ENCODE results near the gene IMMP1L.
"Not testable (repeated sequence)": the region's sequence is repeated elsewhere in the genome, so short reads cannot be mapped to it uniquely, and the experiment has no call there.

The IMMP1L gene

GRCh38 chr11:31509429-31510345 lies at the start of gene IMMP1L, which contains the start of gene ELP4:
Gene IMMP1L, minus strand, starts transcription at chr11:31509622. Its CDS starts 46,346 bp downstream, at chr11:31463276.
Gene ELP4, plus strand, starts transcription at chr11:31509767. Its CDS starts 18 bp downstream, at chr11:31509785.
- FAIRE-seq = peak; percentile 97

GRCh38 chr11:31558001-31558400 lies 48.6 kb upstream of the IMMP1L start:
- no peak for FAIRE-seq

- no peak for FAIRE-seq
Observed at GRCh38 chr11:31555938-31556337, 46.5 kb upstream of the IMMP1L start.

GRCh38 chr11:31542862-31543261 lies 33.4 kb upstream of the IMMP1L start:
- FAIRE-seq = peak; percentile 39

GRCh38 chr11:31535479-31535878 lies 26.1 kb upstream of the IMMP1L start:
- FAIRE-seq = no peak

GRCh38 chr11:31531293-31531692 lies 21.9 kb upstream of the IMMP1L start:
- no peak for FAIRE-seq

GRCh38 chr11:31529701-31530100 lies 20.3 kb upstream of the IMMP1L start:
- FAIRE-seq = no peak

DNA sequence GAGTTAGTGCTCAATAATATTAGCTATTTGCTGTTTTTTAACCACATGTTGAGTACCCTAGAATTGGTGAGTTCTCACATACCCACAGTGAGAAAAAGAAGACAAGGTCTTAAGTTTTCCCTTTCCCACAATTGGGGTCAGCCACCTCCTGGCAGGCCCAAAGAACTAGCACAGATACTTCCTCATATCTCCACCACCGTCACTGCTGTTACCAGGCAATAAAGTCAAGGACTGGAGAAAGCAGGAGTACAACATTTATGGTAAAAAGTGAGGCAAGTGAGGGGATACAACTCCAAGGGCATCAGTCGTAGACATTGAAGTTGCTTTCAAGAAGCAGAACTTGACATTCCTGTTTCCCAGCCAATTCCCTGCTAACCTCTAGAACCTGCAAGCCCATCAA lies 19.8 kb upstream of the IMMP1L start:
- FAIRE-seq = no peak

DNA sequence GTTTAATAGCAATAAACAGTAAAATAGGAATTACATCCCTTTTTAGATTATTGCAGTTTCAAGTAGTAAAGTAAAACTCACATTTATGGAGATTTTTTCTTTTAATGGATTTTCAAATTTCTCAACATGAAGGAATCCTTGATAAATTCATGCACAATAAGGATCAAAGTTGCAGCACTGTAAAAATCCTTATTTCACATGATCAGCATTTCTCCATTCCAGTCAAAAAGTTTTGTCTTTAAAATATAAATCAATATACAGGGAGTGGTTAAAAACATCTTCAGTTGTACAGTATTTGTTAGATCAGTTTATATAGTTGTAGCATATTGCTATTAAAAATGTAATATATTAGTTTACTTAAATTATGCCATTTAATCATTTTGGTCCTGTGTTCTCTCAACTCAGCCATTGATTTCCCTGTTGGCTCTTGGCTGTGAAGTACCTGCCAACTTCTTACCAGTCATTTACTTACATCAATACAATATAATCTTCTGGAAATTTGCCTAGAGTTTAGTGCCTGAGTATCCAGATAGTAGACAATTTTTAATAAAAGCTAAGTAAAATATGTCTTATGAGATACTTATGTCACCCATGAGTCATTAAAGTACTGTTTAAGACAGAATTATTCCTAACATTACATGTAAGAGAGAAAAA lies 12.2 kb upstream of the IMMP1L start:
- FAIRE-seq = no peak

DNA sequence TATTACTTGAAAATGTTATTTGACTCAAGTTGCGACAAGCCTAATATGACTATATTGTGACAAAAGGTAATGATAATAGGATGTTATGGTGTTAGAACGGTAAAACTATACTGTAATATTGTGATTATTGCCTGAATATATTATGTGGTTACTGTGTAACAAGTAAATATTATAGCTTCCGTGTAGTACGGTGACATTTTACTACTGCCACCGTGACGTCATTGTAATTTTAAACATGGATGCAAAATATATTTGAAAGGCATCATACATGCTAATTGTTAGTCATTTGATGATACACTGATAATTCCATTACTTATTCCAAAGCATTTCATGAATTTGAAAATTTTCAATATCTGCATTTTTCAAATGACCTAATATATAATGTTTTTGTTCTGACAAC lies 2.7 kb upstream of the IMMP1L start:
- FAIRE-seq = no peak

GRCh38 chr11:31509051-31509428 lies 382 bp downstream of the IMMP1L start:
- no peak for FAIRE-seq

GRCh38 chr11:31500560-31500959 lies 8.9 kb downstream of the IMMP1L start:
- FAIRE-seq = no peak

GRCh38 chr11:31499576-31500178 lies 9.7 kb downstream of the IMMP1L start:
- no peak for FAIRE-seq

GRCh38 chr11:31493762-31494161 lies 15.7 kb downstream of the IMMP1L start:
- FAIRE-seq = not testable (repeated sequence)

GRCh38 chr11:31493235-31493634 lies 16.2 kb downstream of the IMMP1L start:
- no peak for FAIRE-seq

DNA sequence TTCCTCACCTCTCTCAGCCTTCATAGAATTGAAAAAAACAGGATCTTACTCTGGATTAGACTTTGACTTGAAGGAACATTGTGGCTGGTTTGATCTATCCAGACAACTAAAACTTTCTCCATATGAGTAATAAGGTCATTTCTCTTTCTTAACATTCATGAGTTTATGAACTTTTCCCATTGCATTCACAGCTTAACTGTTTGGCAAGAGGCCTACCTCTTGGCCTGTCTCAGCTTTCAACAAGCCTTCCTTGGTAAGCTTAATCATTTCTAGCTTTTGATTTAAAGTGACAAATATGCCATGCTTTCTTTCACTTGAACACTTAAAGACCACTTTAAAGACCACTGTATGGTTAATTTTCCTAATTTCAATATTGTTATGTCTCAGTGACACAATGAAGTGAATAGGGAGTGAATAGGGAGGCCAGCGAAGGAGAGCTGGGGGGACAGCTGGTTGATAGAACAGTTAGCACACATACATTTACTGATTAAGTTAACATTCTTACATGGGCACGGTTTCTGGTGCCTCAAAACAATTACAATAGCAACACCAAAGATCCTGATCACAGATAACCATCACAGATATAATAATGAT lies 17.0 kb downstream of the IMMP1L start:
- no peak for FAIRE-seq

- FAIRE-seq = no peak
Observed at GRCh38 chr11:31487848-31488247, 21.6 kb downstream of the IMMP1L start.

DNA sequence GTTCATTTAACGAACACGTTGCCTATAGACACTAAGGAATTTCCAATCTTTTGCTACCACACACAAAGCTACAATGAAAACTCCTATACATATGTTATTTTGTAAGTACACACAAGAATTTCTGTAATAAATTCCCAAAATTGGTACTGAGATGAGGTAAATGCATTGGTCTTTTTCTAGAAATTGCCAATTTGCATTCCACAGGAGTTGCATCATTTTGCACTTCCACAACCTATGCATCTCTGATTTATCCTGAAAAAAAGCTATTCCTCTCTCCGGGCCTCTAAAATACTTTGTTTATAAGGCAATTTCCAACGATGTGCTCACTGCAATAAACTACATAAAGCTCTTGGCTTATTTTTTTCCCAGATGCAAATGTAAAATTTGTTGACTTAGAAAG lies 24.9 kb downstream of the IMMP1L start:
- FAIRE-seq = no peak

- no peak for FAIRE-seq
Observed at GRCh38 chr11:31480930-31481329, 28.5 kb downstream of the IMMP1L start.

DNA sequence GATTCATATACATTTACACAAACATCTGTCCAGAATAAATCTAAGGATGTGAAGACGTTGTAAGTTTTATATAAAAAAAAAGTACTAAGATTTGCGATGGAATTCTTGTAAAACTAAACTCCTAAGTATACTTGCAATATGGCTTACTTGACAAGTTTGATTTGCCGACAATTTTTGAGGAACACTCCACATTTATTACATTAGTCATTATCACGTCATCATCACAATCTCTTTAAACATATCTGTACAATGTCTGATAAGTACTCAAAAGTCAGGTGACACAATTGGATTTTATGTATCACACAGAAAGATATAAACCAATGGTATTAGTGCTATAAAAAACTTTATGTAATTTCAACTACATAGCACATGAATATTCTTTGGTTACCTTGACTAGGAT lies 30.4 kb downstream of the IMMP1L start:
- no peak for FAIRE-seq

DNA sequence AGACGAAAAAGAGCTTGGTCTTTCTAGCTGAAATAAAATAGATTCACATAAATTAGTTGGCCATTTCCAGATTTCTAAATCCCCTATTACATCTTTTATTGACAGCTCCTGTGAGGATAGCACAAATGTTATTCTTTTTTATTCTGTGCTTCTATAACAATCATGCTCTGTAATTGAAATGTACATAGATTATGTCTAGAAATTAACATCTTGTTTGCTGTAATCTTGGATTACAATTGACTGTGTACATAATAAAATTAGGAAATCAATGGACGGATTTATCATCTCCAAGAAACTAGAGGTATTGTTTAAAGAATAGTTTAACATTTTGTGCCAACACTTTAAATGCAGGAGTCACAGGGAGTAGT lies 31.2 kb downstream of the IMMP1L start:
- no peak for FAIRE-seq

DNA sequence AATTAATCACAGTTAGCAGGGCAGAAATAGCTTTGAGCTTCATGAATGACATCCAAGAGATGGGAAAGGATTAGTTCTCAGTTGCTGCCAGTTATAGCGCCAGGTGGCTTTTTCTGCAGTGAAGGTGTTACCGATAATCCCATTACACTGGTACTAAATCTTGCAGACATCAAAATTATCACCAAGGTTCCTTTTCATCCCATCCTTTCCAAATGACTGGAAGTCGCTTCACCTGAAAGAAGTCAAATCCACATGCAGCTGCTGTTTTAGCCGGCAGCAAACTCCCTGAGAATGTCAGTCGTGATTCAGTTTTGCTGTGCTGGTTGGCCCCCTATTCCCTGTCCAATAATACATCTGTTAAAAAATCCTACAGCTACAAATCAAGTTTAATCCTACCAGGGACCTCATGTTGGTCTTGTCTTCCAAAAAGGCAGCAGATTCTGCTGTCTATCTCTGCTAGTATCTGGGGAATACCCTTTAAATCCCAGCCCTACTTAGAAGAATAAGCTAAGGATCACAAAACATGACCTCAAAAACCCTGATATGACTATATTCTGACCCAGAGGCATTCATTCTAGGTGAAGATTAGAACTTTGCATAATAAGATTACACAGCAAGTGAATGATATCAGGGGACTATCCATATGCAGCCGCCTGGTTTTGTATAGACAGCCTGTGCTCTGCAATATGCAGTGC lies 31.7 kb downstream of the IMMP1L start:
- FAIRE-seq = no peak

DNA sequence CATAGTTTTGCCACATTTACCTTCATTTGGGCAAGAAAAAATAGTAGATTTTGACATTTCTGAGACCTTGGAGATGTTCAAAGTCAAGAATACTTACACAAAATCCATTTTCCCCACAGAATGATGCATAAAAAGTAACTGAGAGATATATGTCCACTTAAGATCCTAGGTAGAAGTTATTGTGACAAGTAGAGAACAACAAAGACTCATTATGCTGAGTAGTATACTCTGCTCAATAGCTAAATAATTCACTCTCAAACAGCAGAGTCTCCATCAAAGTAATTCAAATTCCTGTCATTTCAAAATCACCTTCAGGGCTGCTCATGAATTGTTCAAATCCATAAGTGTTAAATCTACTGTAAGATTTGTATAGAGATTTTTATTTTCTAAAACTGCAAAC lies 35.3 kb downstream of the IMMP1L start:
- no peak for FAIRE-seq
